ENCODE data around the gene PPP1R12B. TPM values are rescaled to one million over a fixed set of nuclear protein-coding genes. Genes with fewer than 3 reads are reported as not detected.
"Not testable (repeated sequence)": the region's sequence is repeated elsewhere in the genome, so short reads cannot be mapped to it uniquely, and the experiment has no call there.

Gene PPP1R12B
- total RNA-seq, 1 experiment from 2014 or later, result 7.4 TPM

DNA sequence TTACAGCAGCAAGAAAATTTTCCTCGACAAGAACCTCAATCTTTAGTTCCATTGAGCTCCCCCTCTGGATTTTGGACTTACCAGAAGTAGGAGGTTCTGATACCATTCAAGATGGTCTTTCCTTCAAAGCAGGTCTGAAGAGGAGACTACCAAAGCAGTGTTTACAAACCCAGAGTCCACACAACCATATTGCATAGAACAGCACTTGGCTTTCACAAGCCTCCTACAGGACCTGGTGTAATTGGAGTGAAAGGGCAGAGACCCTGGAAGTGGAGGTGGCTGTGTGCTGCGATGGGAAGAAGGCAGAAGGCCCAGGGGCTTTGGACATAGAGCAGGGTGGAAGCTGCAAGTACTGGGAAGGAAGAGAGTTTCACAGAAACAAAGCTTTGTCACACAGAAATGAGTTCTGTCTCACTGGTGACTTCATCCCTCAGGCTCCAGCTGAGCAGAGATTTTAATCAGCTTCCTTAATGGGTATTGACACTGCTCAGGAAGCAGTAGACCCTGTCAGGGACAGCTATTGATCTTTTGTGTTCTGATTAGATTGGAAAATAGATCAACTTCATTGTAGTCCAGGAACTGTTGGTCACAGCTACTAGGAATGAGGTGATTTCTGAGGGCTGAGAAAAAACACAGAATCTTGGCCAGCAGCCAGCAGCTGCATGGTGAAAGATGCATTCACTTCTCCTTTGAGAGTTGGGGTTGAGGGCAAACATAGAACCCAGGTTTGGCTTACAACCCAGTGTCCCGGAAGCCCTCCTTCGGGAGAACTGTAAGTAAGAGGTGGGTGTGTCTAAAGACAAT, 237.7 kb downstream of the PPP1R12B start:
- DNase-seq (ENCODE audit: low spot score), result peak; percentile 55
- in situ Hi-C loops (cut with HindIII; ENCODE audit: low sequenced_read_pairs), result no loop called here

DNA sequence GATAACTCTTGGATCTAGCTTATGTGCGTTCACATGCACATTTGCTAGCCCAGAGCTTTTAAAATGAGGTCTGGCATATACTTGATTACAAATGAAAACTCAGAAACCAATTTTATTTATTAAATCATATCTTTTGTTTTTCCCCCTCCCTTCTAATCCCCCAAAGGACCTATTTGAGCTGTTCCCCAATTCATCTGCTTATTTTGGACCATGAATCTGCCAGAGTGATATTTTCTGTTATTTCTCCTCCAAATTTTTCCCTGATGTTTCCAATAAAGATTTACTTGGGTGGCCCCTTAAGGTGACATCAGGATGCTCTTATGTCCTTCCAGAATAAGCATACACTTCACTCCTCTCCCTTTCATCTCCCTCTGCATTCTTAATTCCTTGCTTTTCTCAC, 238.4 kb downstream of the PPP1R12B start:
- no peak for DNase-seq (ENCODE audit: low spot score)
- in situ Hi-C loops (cut with HindIII; ENCODE audit: low sequenced_read_pairs), result no loop called here

- no peak for DNase-seq (ENCODE audit: low spot score)
- in situ Hi-C loops (cut with HindIII; ENCODE audit: low sequenced_read_pairs), result no loop called here
Observed at GRCh38 chr1:202587859-202588485, 239.5 kb downstream of the PPP1R12B start.

DNA sequence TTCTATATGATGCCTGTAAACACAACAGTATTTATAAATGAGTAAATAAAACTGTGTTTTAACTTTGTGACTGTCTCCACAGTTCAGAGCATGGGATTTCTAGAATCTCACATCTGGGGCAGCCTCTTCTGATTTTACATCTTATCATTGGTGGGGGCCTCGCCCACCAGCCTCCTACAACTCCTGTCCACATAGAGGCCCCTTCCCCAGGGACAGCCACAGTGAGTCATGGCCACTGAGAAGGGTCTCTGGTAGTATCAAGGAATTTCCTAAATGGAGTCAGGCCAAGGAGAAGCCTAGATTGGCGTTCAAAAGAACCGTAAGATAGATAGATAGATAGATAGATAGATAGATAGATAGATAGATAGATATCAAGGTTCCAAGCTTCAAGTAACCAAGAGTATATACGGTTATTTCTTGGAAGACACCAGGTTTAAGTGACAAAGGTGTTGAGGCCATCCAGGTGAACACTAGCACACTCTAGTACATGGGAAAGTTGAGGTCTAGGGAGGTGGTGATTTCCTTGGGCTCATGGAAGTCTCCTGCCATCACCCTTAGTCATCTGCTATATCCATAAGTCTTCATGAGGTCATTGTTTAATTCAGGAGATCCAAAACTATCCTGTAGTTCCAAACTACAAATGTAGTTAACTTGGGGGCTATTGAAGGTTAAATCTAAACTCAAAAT, 240.1 kb downstream of the PPP1R12B start:
- in situ Hi-C loops (cut with HindIII; ENCODE audit: low sequenced_read_pairs), result no loop called here
- DNase-seq (ENCODE audit: low spot score), result no peak

DNA sequence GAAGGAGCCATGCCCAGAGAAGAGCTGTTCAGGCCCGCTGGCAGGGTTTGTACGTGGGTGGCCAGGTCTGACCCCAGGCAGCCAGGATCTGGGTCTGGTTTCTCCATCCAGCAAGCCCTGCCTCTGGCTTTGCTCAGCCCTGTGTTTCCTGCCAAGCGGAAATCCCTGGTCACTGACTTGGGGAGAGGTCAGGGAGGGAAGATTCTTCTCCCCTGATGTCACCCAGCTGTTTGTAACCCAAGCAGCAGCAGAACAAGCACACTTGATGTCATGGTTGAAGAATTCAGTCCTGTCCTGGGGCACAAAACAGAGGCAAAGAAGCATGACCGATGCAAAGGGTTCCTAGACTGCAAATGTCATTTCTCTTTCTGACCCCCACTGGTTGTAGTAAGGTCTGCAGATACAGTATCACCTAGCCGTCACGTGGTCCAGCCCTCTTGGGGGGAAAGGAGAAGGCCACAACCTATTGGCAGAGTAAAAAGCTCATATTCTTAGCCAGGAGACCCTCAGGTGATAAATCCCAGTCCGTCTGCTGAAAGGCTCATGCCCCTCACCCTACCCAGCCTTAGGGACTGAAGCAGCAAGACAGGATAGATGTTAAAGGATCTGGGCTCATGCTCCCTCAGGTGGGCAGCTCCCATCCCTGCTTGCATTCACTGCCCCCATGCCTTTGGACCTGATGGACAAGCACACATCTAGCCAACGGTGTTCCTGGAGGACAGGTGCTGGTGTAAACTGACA, 240.9 kb downstream of the PPP1R12B start:
- in situ Hi-C loops (cut with HindIII; ENCODE audit: low sequenced_read_pairs), result no loop called here

GRCh38 chr1:202590126-202590525, 241.6 kb downstream of the PPP1R12B start:
- in situ Hi-C loops (cut with HindIII; ENCODE audit: low sequenced_read_pairs), result no loop called here
- DNase-seq (ENCODE audit: low spot score), result no peak

More for the DNA sequence above, 240.9 kb downstream of the PPP1R12B start:
- no peak for DNase-seq (ENCODE audit: low spot score)

DNA sequence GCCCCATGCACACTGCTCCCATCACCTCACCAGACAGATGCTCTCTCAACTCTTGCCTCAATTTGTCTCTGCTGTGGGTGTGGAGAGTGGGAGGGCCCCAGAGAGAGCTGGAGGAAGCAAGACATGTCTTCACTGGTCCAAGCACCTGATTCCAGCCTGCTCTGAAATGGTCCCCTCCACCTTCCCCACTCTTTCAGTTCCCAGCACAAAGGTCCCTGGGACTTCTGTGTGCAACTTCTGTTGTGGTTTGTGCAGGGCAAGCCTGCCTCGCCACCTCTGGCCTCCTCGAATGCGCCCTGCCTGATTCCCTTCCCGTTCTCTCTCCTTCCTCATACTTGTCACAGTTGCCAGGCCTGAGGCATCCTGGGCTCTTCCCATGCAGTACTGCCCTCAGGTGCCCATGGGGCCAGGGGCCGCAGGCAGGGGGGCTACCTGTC, 242.5 kb downstream of the PPP1R12B start:
- in situ Hi-C loops (cut with HindIII; ENCODE audit: low sequenced_read_pairs), result no loop called here
- no peak for DNase-seq (ENCODE audit: low spot score)

DNA sequence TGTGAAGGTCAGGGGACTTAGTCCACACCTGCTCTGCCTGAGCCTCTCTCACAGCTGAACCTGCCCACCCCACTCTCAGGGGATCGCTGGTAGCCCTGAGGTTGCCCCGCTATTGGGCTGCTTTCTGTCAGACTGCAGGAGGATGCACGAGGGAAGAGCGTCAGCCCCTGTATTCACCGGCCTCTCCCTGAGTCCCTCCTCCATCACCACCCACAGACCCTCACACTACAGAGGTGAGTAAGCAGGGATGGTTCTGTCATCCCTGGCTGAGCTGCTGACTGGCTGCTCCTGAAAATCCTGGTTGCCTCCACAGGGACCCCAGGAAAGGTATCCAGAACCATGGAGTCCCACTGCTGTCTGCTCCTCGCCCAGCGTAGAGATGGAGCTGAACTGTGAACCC, 243.0 kb downstream of the PPP1R12B start:
- in situ Hi-C loops (cut with HindIII; ENCODE audit: low sequenced_read_pairs), result no loop called here
- no peak for DNase-seq (ENCODE audit: low spot score)

- no peak for DNase-seq (ENCODE audit: low spot score)
- in situ Hi-C loops (cut with HindIII; ENCODE audit: low sequenced_read_pairs), result no loop called here
Observed at GRCh38 chr1:202592146-202592545, 243.6 kb downstream of the PPP1R12B start.

DNA sequence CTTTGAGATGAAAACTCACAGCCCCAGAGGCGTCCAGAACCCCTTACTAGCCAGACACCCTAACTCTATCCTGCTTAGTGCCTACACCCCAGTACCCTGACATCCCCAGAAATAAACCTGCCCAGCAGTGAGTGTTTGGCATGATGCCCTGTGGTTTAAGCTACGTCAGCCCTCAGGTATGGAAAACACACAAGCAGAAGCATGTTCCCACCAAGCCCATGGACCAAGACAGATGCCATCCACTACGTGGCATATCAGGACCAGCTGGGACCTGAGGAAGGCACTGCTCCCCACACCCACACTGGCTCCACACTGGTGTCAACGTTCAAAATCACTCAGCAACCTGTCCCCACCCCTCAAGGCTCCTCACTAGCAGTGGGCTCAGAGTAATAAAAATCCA, 245.3 kb downstream of the PPP1R12B start:
- in situ Hi-C loops (cut with HindIII; ENCODE audit: low sequenced_read_pairs), result no loop called here
- no peak for DNase-seq (ENCODE audit: low spot score)

DNA sequence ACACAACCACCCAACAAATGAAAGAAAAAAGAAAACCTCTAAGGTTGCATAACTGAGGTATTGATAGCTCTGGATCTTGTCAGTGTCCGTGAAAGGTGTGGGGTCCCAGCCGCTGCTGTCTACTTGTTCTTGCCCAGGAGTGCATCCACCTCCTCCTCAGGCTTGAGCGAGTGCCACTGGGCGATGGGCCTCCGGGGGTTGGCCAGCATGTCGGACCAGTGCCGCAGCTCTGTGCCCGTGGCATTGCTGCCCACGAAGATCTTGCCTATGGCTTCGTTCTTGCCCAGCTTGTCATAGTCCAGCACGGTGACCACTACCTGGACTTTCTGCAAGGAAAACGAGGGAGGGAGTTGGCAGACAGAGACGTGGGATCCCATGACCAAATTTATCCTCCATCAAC, 248.1 kb downstream of the PPP1R12B start:
- in situ Hi-C loops (cut with HindIII; ENCODE audit: low sequenced_read_pairs), result no loop called here
- DNase-seq (ENCODE audit: low spot score), result no peak

DNA sequence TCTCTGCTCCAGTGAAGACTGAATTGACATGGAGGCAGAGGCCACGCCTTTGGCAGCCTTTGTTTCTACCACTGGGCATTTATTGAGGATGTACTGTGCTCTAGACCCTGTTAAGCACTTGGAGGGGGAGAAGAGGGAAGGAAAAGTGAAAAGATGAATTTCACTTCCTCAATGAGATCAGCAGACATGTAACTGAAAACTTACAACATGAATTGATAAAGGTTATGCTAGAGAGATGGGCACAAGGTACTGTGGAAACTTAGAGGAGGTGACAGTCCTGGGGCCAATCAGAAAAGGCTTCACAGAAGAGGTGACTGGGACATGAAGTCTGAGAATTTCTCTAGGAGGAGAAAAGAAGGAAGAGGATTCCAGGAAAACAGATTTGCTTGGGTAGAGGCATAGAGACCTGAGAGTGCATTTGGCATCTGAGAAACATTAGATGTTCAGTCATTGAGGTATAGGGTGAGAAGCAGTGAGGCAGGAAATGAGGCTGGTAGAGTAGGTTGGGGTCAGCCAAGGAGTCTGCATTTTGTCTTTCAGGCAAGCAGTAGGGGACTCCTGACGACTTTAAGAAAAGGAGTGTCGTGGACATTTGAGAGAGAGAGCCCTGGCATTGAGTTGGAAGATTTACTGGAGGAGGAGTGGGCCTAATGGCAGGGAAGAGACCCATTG, 248.7 kb downstream of the PPP1R12B start:
- no peak for DNase-seq (ENCODE audit: low spot score)
- in situ Hi-C loops (cut with HindIII; ENCODE audit: low sequenced_read_pairs), result no loop called here

GRCh38 chr1:202599669-202600431, 251.4 kb downstream of the PPP1R12B start:
- in situ Hi-C loops (cut with HindIII; ENCODE audit: low sequenced_read_pairs), result no loop called here
- DNase-seq (ENCODE audit: low spot score), result peak; percentile 76

DNA sequence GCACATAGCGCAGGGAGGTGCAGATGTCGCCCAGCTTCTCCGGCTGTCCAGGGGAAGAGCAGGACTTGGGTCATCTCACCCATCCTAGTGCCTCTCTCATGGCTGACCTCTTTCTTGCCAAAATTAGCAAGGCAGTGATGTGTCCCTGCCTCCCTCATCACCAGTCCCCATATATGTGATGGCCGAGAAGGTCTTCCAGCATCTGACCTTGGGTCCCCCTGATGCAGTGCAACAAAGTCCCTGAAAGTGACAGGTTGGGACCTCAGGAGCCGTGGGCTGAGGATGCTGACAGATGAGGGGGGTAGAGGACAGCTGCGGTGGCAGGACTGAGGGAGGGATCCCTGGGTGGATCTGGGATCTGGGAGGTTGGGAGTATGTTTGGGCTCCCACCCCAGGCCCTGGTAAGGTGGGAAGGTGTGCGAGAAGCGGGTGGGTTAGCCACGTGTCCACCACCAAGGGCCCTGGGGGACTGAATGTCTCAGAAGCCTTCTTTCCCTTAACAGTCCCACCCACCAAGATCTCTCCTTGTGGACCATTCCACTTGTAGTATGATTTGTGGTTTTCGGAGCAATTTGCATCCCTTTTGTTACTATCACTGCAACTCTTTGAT, 252.0 kb downstream of the PPP1R12B start:
- in situ Hi-C loops (cut with HindIII; ENCODE audit: low sequenced_read_pairs), result no loop called here
- DNase-seq (ENCODE audit: low spot score), result no peak

DNA sequence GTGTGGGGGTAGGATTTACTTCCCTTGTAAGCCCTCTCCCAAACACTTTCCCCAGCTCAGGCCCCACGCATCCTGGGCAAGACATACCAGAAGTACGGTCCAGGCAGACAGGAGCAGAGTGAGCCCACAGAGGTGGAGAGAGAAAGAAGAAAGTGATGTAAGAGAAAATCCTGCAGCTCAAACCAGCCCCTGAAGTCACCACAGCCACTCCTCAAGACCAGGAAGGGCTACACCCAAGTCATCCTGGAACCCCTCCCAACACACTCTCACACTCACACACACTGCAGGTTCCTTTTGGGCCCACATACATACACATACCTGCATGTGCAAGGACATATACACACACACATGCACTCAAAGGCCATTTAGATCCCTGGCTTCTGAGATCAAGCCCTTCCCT, 254.9 kb downstream of the PPP1R12B start:
- DNase-seq (ENCODE audit: low spot score), result no peak
- in situ Hi-C loops (cut with HindIII; ENCODE audit: low sequenced_read_pairs), result no loop called here

- in situ Hi-C loops (cut with HindIII; ENCODE audit: low sequenced_read_pairs), result no loop called here
- no peak for DNase-seq (ENCODE audit: low spot score)
Observed at GRCh38 chr1:202605515-202605914, 257.0 kb downstream of the PPP1R12B start.

DNA sequence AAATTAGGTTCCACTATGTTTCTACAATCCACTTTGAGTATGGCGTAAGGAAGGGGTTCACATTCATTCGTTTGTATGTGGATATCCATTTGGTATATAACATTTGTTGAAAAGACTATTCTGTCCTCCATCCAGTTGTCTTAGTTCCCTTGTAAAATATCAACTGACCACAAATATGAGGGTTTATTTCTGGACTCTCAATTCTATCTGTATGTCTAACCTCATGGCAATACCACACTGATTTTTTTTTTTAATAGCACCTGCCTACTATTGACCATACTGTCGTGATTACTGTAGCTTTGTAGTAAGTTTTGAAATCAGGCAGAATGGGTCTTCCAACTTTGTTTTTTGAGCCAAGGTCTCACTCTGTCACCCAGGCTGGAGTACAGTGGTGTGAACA, 263.5 kb downstream of the PPP1R12B start:
- in situ Hi-C loops (cut with HindIII; ENCODE audit: low sequenced_read_pairs); DNase-seq (ENCODE audit: low spot score): not testable (repeated sequence)

DNA sequence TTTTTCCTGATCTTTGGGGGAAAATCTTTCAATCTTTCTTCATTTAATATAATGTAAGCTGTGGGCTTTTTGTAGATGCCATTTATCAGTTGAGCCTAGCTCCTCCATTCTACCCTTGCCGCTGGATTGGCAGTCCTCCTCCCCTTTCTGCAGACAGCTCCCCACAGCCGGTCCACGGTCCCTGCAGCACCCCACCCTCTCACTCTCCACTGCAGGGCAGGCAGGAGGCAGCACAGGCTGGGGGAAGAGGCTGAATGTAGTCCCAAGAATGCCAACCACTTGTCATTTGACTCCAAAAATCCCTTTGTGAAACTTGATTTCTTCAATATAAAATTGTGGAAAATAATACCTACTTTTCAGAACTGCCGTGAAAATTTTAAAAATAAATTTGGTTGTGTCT, 265.1 kb downstream of the PPP1R12B start:
- in situ Hi-C loops (cut with HindIII; ENCODE audit: low sequenced_read_pairs), result no loop called here
- no peak for DNase-seq (ENCODE audit: low spot score)

All from G401 (cell line).